Astrocyte of the cerebellum (primary cell): ENCODE measurements around the gene RAB6A.
"Not testable (repeated sequence)": the region's sequence is repeated elsewhere in the genome, so short reads cannot be mapped to it uniquely, and the experiment has no call there.

Experiments used
- DNase-seq: peaks from one replicate; pipeline ENCODE4 v3.0.0-alpha.2; 2011; ENCODE audit warnings: low read depth
- H3K4me3 ChIP-seq: 2 replicates; pipeline ENCODE4 v1.5.1; 2011; ENCODE audit warnings: mild to moderate bottlenecking, low read depth, low read length, moderate library complexity
- in situ Hi-C: cut with HindIII; loops from 2 replicates; pipeline ENCODE4 v1.10.0; 2017; ENCODE audit warnings: low sequenced_read_pairs
- TF ChIP-seq, protein P1 (sequence below): IDR thresholded peaks from 2 replicates; pipeline ENCODE4 v1.5.1; 2012; ENCODE audit warnings: low read length, low read depth, moderate library complexity, mild to moderate bottlenecking; ENCODE audit errors: missing control alignments

Gene RAB6A

DNA sequence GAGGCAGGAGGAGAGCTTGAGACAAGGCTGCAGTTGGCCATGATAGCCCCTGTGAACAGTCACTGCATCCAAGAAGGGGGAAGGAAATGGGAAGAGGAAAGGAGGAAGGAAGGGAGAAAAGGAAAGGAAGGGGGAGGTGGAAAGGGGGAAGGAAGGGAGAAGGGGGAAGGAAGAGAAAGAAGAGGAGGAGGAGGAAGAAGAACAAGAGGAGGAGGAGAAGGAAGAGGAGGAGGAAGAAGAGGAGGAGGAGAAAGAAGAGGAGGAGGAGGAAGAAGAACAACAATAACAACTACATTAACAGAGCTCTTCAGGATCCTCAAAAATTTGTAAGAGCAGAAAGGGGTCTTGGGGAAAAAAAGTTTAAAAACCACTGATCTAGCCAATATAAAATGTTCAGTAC, 5.2 kb downstream of the RAB6A start:
- in situ Hi-C loops: no loop called here
- TF ChIP-seq, protein P1, sequence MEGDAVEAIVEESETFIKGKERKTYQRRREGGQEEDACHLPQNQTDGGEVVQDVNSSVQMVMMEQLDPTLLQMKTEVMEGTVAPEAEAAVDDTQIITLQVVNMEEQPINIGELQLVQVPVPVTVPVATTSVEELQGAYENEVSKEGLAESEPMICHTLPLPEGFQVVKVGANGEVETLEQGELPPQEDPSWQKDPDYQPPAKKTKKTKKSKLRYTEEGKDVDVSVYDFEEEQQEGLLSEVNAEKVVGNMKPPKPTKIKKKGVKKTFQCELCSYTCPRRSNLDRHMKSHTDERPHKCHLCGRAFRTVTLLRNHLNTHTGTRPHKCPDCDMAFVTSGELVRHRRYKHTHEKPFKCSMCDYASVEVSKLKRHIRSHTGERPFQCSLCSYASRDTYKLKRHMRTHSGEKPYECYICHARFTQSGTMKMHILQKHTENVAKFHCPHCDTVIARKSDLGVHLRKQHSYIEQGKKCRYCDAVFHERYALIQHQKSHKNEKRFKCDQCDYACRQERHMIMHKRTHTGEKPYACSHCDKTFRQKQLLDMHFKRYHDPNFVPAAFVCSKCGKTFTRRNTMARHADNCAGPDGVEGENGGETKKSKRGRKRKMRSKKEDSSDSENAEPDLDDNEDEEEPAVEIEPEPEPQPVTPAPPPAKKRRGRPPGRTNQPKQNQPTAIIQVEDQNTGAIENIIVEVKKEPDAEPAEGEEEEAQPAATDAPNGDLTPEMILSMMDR: no peak
- no peak for DNase-seq
- no peak overlapping the region for H3K4me3 ChIP-seq

DNA sequence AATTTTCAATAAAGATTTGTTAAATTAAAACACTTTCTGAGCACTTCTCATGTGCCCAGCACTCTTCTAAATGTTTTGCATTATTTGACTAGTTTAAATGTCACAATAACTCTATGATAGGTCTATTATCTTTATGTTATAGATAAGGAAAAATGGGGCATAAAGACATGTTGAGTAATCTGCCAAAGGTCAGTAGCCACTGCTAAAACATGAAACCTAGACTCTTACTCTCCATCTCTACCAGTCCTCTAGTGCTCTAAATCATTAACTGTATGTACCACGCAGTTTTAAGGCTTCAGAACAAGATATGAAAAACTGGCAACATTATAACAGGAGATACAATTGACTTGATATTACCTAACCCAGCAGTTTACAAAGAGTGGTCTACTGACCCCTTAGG, 6.9 kb downstream of the RAB6A start:
- DNase-seq: no peak
- in situ Hi-C loops: no loop called here
- TF ChIP-seq, protein P1: no peak
- no peak overlapping the region for H3K4me3 ChIP-seq

DNA sequence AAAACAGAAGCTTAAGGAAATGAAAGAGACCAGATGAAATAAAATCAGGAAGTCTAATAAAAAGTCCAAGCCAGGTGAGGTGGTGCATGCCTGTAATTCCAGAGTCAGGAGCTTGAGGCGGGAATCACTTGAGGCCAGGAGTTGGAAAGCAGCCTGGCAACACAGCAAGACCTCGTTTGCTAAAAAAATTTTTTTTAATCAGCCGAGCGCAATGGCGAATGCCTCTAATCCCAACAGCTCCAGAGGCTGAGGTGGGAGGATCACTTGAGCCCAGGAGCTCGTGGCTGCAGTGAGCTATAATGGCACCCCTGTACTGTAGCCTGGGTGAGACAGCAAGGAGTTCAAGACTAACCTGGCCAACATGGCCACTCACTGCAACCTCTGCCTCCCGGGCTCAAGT, 8.0 kb downstream of the RAB6A start:
- TF ChIP-seq, protein P1: no peak
- DNase-seq: no peak
- in situ Hi-C loops: no loop called here
- H3K4me3 ChIP-seq: no peak overlapping the region

DNA sequence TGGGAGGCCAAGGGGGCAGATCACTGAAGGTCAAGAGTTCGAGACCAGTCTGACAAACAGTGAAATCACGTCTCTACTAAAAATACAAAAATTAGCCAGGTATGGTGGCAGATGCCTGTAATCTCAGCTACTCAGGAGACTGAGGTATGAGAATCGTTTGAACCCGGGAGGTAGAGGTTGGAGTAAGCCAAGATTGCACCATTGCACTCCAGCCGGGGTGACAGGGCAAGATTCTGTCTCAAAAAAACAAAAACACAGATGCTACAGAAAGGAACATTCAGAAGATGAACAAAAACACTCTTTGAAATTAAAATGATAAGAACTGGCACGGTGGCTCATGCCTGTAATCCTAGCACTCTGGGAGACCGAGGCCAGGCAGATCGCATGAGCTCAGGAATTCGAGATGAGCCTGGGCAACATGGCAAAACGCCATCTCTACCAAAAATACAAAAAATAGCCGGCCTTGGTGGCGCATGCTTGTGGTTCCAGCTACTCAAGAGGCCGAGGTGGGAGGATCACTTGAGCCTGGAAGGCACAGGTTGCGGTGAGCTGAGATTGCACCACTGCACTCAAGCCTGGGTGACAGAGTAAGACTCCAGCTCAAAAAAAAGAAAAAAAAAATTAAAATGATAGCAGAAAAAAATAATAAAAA, 8.5 kb downstream of the RAB6A start:
- DNase-seq: peak; percentile 9
- TF ChIP-seq, protein P1: no peak
- in situ Hi-C loops: no loop called here
- no peak overlapping the region for H3K4me3 ChIP-seq

DNA sequence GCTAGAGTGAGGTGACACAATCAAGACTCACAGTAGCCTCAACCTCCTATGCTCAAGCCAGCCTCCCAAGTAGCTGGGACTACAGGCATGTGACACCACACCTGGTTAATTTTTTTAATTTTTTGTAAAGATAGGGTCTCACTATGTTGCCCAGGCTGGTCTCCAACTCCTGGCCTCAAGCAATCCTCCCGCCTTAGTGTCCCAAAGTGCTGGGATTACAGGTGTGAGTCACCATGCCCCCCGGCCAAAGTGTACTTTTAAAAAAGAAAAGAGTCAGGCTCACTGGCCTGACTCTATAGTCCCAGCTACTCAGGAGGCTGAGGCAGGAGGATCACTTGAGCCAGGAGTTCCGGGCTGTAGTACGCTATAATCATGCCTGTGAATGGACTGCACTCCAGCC, 10.0 kb downstream of the RAB6A start:
- in situ Hi-C loops, H3K4me3 ChIP-seq: not testable (repeated sequence)

DNA sequence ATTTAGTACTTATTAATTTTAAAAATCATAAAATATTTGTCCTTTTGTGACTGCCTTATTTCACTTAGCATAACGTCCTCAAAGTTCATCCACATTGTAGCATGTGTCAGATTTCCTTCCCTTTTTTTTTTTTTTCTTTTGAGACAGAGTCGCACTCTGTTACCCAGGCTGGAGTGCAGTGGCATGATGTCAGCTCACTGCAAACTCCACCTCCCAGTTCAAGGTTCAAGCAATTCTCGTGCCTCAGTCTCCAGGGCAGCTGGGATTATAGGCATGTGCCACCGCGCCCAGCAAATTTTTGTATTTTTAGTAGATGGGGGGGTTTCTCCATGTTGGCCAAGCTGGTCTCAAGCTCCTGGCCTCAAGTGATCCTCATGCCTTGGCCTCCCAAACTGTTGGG, 10.6 kb downstream of the RAB6A start:
- in situ Hi-C loops: no loop called here
- no peak for DNase-seq
- TF ChIP-seq, protein P1: no peak
- no peak overlapping the region for H3K4me3 ChIP-seq

More for the DNA sequence above, 10.0 kb downstream of the RAB6A start:
- DNase-seq: not testable (repeated sequence)

DNA sequence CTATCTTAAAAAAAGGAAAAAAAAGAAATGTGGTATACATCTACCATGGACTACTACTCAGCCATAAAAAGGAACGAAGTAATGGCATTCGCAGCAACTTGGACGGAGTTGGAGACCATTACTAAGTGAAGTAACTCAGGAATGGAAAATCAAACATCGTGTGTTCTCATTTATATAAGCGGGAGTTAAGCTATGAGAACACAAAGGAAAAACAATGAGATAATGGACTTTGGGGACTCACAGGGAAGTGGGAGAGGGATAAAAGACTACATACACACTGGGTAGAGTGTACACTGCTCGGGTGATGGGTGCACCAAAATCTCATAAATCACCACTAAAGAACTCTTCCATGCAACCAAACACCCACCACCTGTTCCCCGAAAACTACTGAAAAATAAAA, 11.8 kb downstream of the RAB6A start:
- TF ChIP-seq, protein P1: no peak
- DNase-seq: no peak
- no peak overlapping the region for H3K4me3 ChIP-seq
- in situ Hi-C loops: no loop called here
